Activated CD4-positive, CD25-positive, alpha-beta regulatory T cell treated with anti-CD3 and anti-CD28 coated beads, Interleukin-2, amount 50 U/mL, for 24 hours (primary cell): ENCODE results near the gene BRCA1.
"Not testable (repeated sequence)": the region's sequence is repeated elsewhere in the genome, so short reads cannot be mapped to it uniquely, and the experiment has no call there.

Experiments used
- ATAC-seq, 2 donors: fragments of 150-1000 bp; cut with Tn5 transposase; one replicate each; pipeline ENCODE4 v1.10.0; 2021; ENCODE audit warnings: mild to moderate bottlenecking in 1 of 2, moderate library complexity in 1 of 2

Gene BRCA1

GRCh38 chr17:43068570-43069367, 56.4 kb downstream of the BRCA1 start:
- ATAC-seq, result no peak

GRCh38 chr17:43062984-43063638, 62.1 kb downstream of the BRCA1 start:
- ATAC-seq, result no peak

GRCh38 chr17:43056051-43056450, 69.1 kb downstream of the BRCA1 start:
- ATAC-seq, result no peak

GRCh38 chr17:43053008-43053407, 72.2 kb downstream of the BRCA1 start:
- ATAC-seq, result not testable (repeated sequence)

GRCh38 chr17:43051969-43052368, 73.2 kb downstream of the BRCA1 start:
- ATAC-seq, result peak; percentile 35 to 59

- ATAC-seq, result no peak
These were observed 81.1 kb downstream of the BRCA1 start for GRCh38 chr17:43044024-43044423.

- ATAC-seq, result no peak
These were observed 81.9 kb downstream of the BRCA1 start for GRCh38 chr17:43043307-43043706.

GRCh38 chr17:43042025-43042628, 83.0 kb downstream of the BRCA1 start:
- ATAC-seq, result no peak

- no peak for ATAC-seq
These were observed 84.5 kb downstream of the BRCA1 start for GRCh38 chr17:43040655-43041054.

- ATAC-seq, result no peak
These were observed 85.5 kb downstream of the BRCA1 start for GRCh38 chr17:43039646-43040045.

GRCh38 chr17:43034894-43035293, 90.3 kb downstream of the BRCA1 start:
- ATAC-seq, result no peak

GRCh38 chr17:43033948-43034881, 90.9 kb downstream of the BRCA1 start:
- no peak for ATAC-seq

GRCh38 chr17:43031666-43032065, 93.5 kb downstream of the BRCA1 start:
- ATAC-seq, result no peak

- no peak for ATAC-seq
These were observed 94.9 kb downstream of the BRCA1 start for GRCh38 chr17:43030137-43030767.

- no peak for ATAC-seq
These were observed 96.8 kb downstream of the BRCA1 start for GRCh38 chr17:43028221-43028861.

GRCh38 chr17:43027091-43028032, 97.8 kb downstream of the BRCA1 start:
- ATAC-seq, result no peak

- ATAC-seq, result no peak
These were observed 98.6 kb downstream of the BRCA1 start for GRCh38 chr17:43026595-43026994.

GRCh38 chr17:43025766-43026537, 99.2 kb downstream of the BRCA1 start:
- no peak for ATAC-seq

GRCh38 chr17:43025290-43025657, 99.9 kb downstream of the BRCA1 start:
- ATAC-seq, result no peak
